ENCODE data around the gene SSH3.
A peak's percentile ranks its signal among the peaks of the same experiment; 100 is the strongest.

The SSH3 gene

DNA sequence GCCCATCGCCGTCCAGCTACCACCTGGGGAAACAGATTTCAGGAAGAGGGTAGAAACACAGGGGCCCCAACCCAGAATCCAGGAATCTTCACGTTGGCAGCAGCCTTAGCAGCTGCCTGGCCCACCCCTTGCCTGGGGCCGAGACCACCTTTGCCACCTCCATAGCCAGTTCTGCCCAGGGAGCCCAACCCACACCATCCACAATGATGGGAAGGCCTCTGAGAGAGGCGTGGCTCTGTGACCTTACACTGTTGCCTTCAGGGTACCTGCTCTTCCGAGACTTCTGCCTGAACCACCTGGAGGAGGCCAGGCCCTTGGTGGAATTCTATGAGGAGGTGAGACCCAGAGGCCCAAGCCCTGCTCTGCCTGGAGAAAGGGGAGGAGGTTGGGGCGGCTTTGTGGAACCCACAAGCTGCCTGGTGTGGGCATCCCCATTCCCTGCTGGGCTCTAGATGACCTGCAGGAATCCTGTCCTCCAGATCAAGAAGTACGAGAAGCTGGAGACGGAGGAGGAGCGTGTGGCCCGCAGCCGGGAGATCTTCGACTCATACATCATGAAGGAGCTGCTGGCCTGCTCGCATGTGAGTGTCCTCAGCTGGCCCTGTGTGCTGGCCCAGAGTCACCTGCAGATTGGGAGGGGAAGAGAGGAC, 24.3 kb upstream of the SSH3 start:
- TF ChIP-seq CTCF (IDR thresholded peaks at IDR 0.05; ENCODE audit: insufficient read depth, low read length, poor library complexity, severe bottlenecking): no peak

GRCh38 chr11:67279589-67280340, 23.6 kb upstream of the SSH3 start:
- H3K4me3 ChIP-seq (replicated peaks; ENCODE audit: low read depth, low read length): no peak overlapping the region
- TF ChIP-seq CTCF (IDR thresholded peaks at IDR 0.05; ENCODE audit: insufficient read depth, low read length, poor library complexity, severe bottlenecking): no peak
- peaks cover 58% of the 10 kb centered on the region for H3K36me3 ChIP-seq (ENCODE audit: control insufficient read depth, insufficient read depth, low read length)
- peak; percentile 6 for DNase-seq (ENCODE audit: extremely low read depth, insufficient read length)
- H3K27me3 ChIP-seq (replicated peaks; ENCODE audit: control insufficient read depth, insufficient read depth, low read length): no peaks in the 10 kb centered on the region

More for the DNA sequence above, 24.3 kb upstream of the SSH3 start:
- no peak overlapping the region for H3K4me3 ChIP-seq (replicated peaks; ENCODE audit: low read depth, low read length)
- peaks cover 54% of the 10 kb centered on the region for H3K36me3 ChIP-seq (ENCODE audit: control insufficient read depth, insufficient read depth, low read length)
- H3K27me3 ChIP-seq (replicated peaks; ENCODE audit: control insufficient read depth, insufficient read depth, low read length): no peaks in the 10 kb centered on the region
- DNase-seq (ENCODE audit: extremely low read depth, insufficient read length): no peak

DNA sequence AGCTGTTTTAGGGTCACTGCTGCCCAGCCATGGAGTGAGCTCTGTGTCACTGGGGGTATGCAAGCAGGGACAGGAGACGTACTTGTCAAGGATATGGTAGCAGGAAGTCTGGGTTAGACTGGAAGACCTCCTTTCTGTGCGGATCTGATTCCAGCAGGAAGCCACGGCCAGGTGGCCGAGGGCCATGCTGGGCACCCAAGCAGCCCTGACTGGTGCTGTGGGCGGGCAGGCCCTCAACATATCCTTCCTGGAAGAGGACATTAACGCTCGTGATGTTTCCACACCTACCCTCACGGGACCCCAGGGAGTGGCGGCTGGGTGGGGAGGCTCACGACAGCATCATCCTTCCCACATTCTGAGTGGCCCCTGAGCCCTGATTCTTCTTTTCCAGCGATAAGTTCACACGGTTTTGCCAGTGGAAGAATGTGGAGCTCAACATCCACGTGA, 23.0 kb upstream of the SSH3 start:
- DNase-seq (ENCODE audit: extremely low read depth, insufficient read length): peak; percentile 7
- TF ChIP-seq CTCF (IDR thresholded peaks at IDR 0.05; ENCODE audit: insufficient read depth, low read length, poor library complexity, severe bottlenecking): no peak
- Histone ChIP-seq H3K4me3 (replicated peaks; ENCODE audit: low read depth, low read length) (no peak overlapping the region), H3K36me3 (ENCODE audit: control insufficient read depth, insufficient read depth, low read length) (peaks cover 57% of the 10 kb centered on the region), H3K27me3 (replicated peaks; ENCODE audit: control insufficient read depth, insufficient read depth, low read length) (no peaks in the 10 kb centered on the region)

GRCh38 chr11:67280788-67281551, 22.4 kb upstream of the SSH3 start:
- Histone ChIP-seq H3K4me3 (replicated peaks; ENCODE audit: low read depth, low read length) (no peak overlapping the region), H3K27me3 (replicated peaks; ENCODE audit: control insufficient read depth, insufficient read depth, low read length) (no peaks in the 10 kb centered on the region), H3K36me3 (ENCODE audit: control insufficient read depth, insufficient read depth, low read length) (peaks cover 62% of the 10 kb centered on the region)
- peak; percentile 8 for DNase-seq (ENCODE audit: extremely low read depth, insufficient read length)
- no peak for TF ChIP-seq CTCF (IDR thresholded peaks at IDR 0.05; ENCODE audit: insufficient read depth, low read length, poor library complexity, severe bottlenecking)

- H3K27me3 ChIP-seq (replicated peaks; ENCODE audit: control insufficient read depth, insufficient read depth, low read length): no peaks in the 10 kb centered on the region
- no peak for TF ChIP-seq CTCF (IDR thresholded peaks at IDR 0.05; ENCODE audit: insufficient read depth, low read length, poor library complexity, severe bottlenecking)
- H3K4me3 ChIP-seq (replicated peaks; ENCODE audit: low read depth, low read length): no peak overlapping the region
- H3K36me3 ChIP-seq (ENCODE audit: control insufficient read depth, insufficient read depth, low read length): peaks cover 64% of the 10 kb centered on the region
- DNase-seq (ENCODE audit: extremely low read depth, insufficient read length): no peak
Measured at GRCh38 chr11:67281552-67282150, 21.7 kb upstream of the SSH3 start.
